HCT116 (cell line): ENCODE measurements around the gene ERGIC2. TPM values are rescaled to one million over a fixed set of nuclear protein-coding genes. Genes with fewer than 3 reads are reported as not detected.

Experiments
- ATAC-seq: fragments of 200-7000 bp; cut with Tn5 transposase; 2 replicates; pipeline ENCODE4 v1.9.1; 2020; ENCODE audit warnings: mild to moderate bottlenecking, moderate library complexity
- BruUV-seq: library from RNA; stranded (reverse); fragments of 400-500 nt; replicated peaks from 2 replicates; lab custom pipeline; 2021; lab: Mats Ljungman, UMichigan
- CTCF ChIA-PET: fragments of 300-600 bp; sonication (Branson Sonifier 250); formaldehyde crosslinking; loops from one replicate; lab custom pipeline; 2021; ENCODE audit warnings: antibody characterized with exemption; lab: Charles Lee
- POLR2A ChIA-PET: fragments of 300-600, 350-600 bp; sonication (Branson Sonifier 250); formaldehyde crosslinking; loops from one replicate; lab custom pipeline; 2021; ENCODE audit warnings: antibody characterized with exemption; lab: Charles Lee
- RAD21 ChIA-PET, 2 experiments: fragments of 300-600 bp; sonication (Branson Sonifier 250); formaldehyde crosslinking; loops; one replicate each; lab custom pipeline; 2023; ENCODE audit warnings: low total read pairs in 2 of 2; ENCODE audit not compliant: uncharacterized antibody in 2 of 2, unreplicated experiment in 2 of 2, low non-redundant PET in 1 of 2; lab: Charles Lee
- DNase-seq: peaks from one replicate; pipeline ENCODE4 v3.0.0-alpha.2; 2010; ENCODE audit warnings: low read depth, low spot score
- H2AFZ ChIP-seq: fragments of 200-600 bp; shearing (Covaris generic), sonication (generic); 2 replicates; pipeline ENCODE4 v1.6.1; 2017; ENCODE audit warnings: low read depth, mixed run types, mixed read lengths, antibody characterized with exemption, low read length; ENCODE audit not compliant: poor library complexity, severe bottlenecking
- H3K27ac ChIP-seq: 2 replicates; pipeline ENCODE4 v1.5.1; 2012; ENCODE audit warnings: low read depth, low read length
- H3K27me3 ChIP-seq: fragments of 200-600 bp; sonication (generic); 2 replicates; pipeline ENCODE4 v1.6.1; 2016; ENCODE audit warnings: mixed run types, low read length, mixed read lengths; ENCODE audit not compliant: insufficient read depth
- H3K36me3 ChIP-seq, 2 experiments: fragments of 200-500 bp in 1 of 2; fragments of 200-600 bp in 1 of 2; sonication (Bioruptor generic) in 1 of 2; sonication (generic) in 1 of 2; 2 replicates each; pipeline versions ENCODE4 v1.5.1 to v1.6.1; 2014 to 2016; ENCODE audit warnings: low read length in 2 of 2, inconsistent platforms in 1 of 2, mixed read lengths in 1 of 2, mixed run types in 1 of 2; ENCODE audit not compliant: insufficient read depth in 2 of 2, control insufficient read depth in 1 of 2
- H3K4me1 ChIP-seq, 2 experiments: fragments of 200-600 bp in 1 of 2; sonication (generic) in 1 of 2; 2 replicates each; pipeline versions ENCODE4 v1.5.1 to v1.6.1; 2012 to 2017; ENCODE audit warnings: low read length in 2 of 2, inconsistent platforms in 1 of 2, mild to moderate bottlenecking in 1 of 2, mixed read lengths in 1 of 2, mixed run types in 1 of 2, moderate library complexity in 1 of 2; ENCODE audit not compliant: insufficient read depth in 2 of 2, control insufficient read depth in 1 of 2
- H3K4me2 ChIP-seq: fragments of 200-600 bp; sonication (generic); 2 replicates; pipeline ENCODE4 v1.6.1; 2017; ENCODE audit warnings: mixed run types, low read length, mixed read lengths
- H3K4me3 ChIP-seq, 2 experiments: fragments of 200-600 bp in 1 of 2; sonication (generic) in 1 of 2; replicated peaks in 1 of 2; 2 replicates each; pipeline ENCODE4 v1.5.1; 2011 to 2016; ENCODE audit warnings: low read length in 2 of 2, control low read depth in 1 of 2, low read depth in 1 of 2, mild to moderate bottlenecking in 1 of 2, mixed read lengths in 1 of 2, mixed run types in 1 of 2
- H3K79me2 ChIP-seq: fragments of 200-600 bp; sonication (generic); 2 replicates; pipeline ENCODE4 v1.6.1; 2017; ENCODE audit warnings: mild to moderate bottlenecking, mixed run types, low read length, moderate library complexity, mixed read lengths; ENCODE audit not compliant: insufficient read depth
- H3K9ac ChIP-seq: fragments of 200-600 bp; sonication (generic); 2 replicates; pipeline ENCODE4 v1.6.1; 2016; ENCODE audit warnings: low read length, mixed read lengths
- H3K9me2 ChIP-seq: fragments of 200-600 bp; sonication (generic), shearing (Covaris generic); 2 replicates; pipeline ENCODE4 v1.6.1; 2017; ENCODE audit warnings: mixed run types, mild to moderate bottlenecking, moderate library complexity; ENCODE audit not compliant: insufficient read depth
- H3K9me3 ChIP-seq, 2 experiments: fragments of 200-500 bp in 1 of 2; fragments of 200-600 bp in 1 of 2; sonication (Bioruptor generic) in 1 of 2; sonication (generic) in 1 of 2; 2 replicates each; pipeline ENCODE4 v1.6.1; 2014 to 2017; ENCODE audit warnings: low read length in 2 of 2, mixed read lengths in 2 of 2, inconsistent platforms in 1 of 2, low read depth in 1 of 2, mild to moderate bottlenecking in 1 of 2, mixed run types in 1 of 2, moderate library complexity in 1 of 2; ENCODE audit not compliant: control insufficient read depth in 1 of 2, insufficient read depth in 1 of 2
- H4K20me1 ChIP-seq: fragments of 200-600 bp; sonication (generic), shearing (Covaris generic); 2 replicates; pipeline ENCODE4 v1.6.1; 2017; ENCODE audit warnings: mixed run types, mild to moderate bottlenecking, moderate library complexity; ENCODE audit not compliant: insufficient read depth
- ATF3 ChIP-seq: IDR thresholded peaks from 2 replicates; pipeline ENCODE4 v1.6.1; 2012
- CBX3 ChIP-seq: IDR thresholded peaks from 2 replicates; pipeline ENCODE4 v1.6.1; 2012; ENCODE audit warnings: low read depth
- EGR1 ChIP-seq: IDR thresholded peaks from 2 replicates; pipeline ENCODE4 v1.6.1; 2012; ENCODE audit warnings: low read depth
- ELF1 ChIP-seq: IDR thresholded peaks from 2 replicates; pipeline ENCODE4 v1.6.1; 2012; ENCODE audit warnings: low read depth, borderline replicate concordance
- EZH2 ChIP-seq: fragments of 200-600 bp; sonication (generic); IDR thresholded peaks from 2 replicates; pipeline ENCODE4 v1.6.1; 2017; ENCODE audit warnings: antibody characterized with exemption, mixed run types
- FOSL1 ChIP-seq: IDR thresholded peaks from 2 replicates; pipeline ENCODE4 v1.6.1; 2012; ENCODE audit warnings: low read depth
- JUND ChIP-seq: IDR thresholded peaks from 2 replicates; pipeline ENCODE4 v1.6.1; 2012
- MAX ChIP-seq: IDR thresholded peaks from 2 replicates; pipeline ENCODE4 v1.6.1; 2012
- POLR2A ChIP-seq: IDR thresholded peaks from 2 replicates; pipeline ENCODE4 v1.7.0; 2011; ENCODE audit warnings: borderline replicate concordance; ENCODE audit not compliant: insufficient read depth, insufficient read length; ENCODE audit errors: extremely low read depth
- RAD21 ChIP-seq: IDR thresholded peaks from 2 replicates; pipeline ENCODE4 v1.6.1; 2012; ENCODE audit warnings: low read depth, mild to moderate bottlenecking
- SRF ChIP-seq: IDR thresholded peaks from 2 replicates; pipeline ENCODE4 v1.6.1; 2012; ENCODE audit warnings: low read depth
- TCF7L2 ChIP-seq: IDR thresholded peaks from 2 replicates; pipeline ENCODE4 v1.7.0; 2011; ENCODE audit warnings: borderline replicate concordance, inconsistent platforms; ENCODE audit not compliant: insufficient read depth, insufficient read length; ENCODE audit errors: extremely low read depth
- YY1 ChIP-seq: IDR thresholded peaks from 2 replicates; pipeline ENCODE4 v1.6.1; 2011; ENCODE audit warnings: low read length, low read depth, moderate library complexity, mild to moderate bottlenecking; ENCODE audit not compliant: insufficient replicate concordance; ENCODE audit errors: extremely low read depth
- ZNF274 ChIP-seq: fragments of 200-500 bp; sonication (Bioruptor generic); IDR thresholded peaks from 2 replicates; pipeline ENCODE4 v1.6.1; 2014; ENCODE audit warnings: mild to moderate bottlenecking, low read depth, low read length, inconsistent platforms
- intact Hi-C: fragments of 100-400 bp; cut with micrococcal nuclease; formaldehyde crosslinking; loops from 2 replicates; pipeline ENCODE4 v1.10.0; 2022
- total RNA-seq: library from RNA; stranded (reverse); gene quantifications from one replicate; pipeline ENCODE4 v1.2.1, GENCODE V29; 2021; ENCODE audit not compliant: unreplicated experiment
- TF ChIP-seq, protein P1 (sequence below): IDR thresholded peaks from 2 replicates; pipeline ENCODE4 v1.6.1; 2011; ENCODE audit warnings: mild to moderate bottlenecking, low read length, moderate library complexity; ENCODE audit not compliant: insufficient replicate concordance; ENCODE audit errors: extremely low read depth
- TF ChIP-seq, protein P2 (sequence below), 3 experiments: fragments of 200-600 bp in 1 of 3; sonication (generic) in 1 of 3; IDR thresholded peaks in 2 of 3; conservative IDR thresholded peaks in 1 of 3; 2 replicates each; pipeline ENCODE4 v1.5.1; 2012 to 2017; ENCODE audit warnings: low read depth in 2 of 3, low read length in 2 of 3, antibody characterized with exemption in 1 of 3, borderline replicate concordance in 1 of 3, control low read depth in 1 of 3, mild to moderate bottlenecking in 1 of 3, mixed read lengths in 1 of 3, mixed run types in 1 of 3, moderate library complexity in 1 of 3; ENCODE audit not compliant: insufficient read depth in 1 of 3

Gene ERGIC2
- total RNA-seq, 1 experiment from 2014 or later, result 71.1 TPM

GRCh38 chr12:29380536-29381523, at the start of gene ERGIC2 (continued):
- no peak for TF ChIP-seq ATF3
- peak; percentile 51 for TF ChIP-seq ELF1
- TF ChIP-seq EZH2, result no peak
- TF ChIP-seq EGR1, result peak; percentile 43; the same call in 1 of the 2 replicates
- peak; percentile 91; the same call in 1 of the 2 replicates for TF ChIP-seq CBX3
- peak; percentile 94 for TF ChIP-seq YY1
- TF ChIP-seq ZNF274, result no peak
- peak; percentile 87 for TF ChIP-seq SRF

GRCh38 chr12:29430716-29431044, 49.7 kb upstream of the ERGIC2 start:
- TF ChIP-seq JUND, result no peak
- no peak for TF ChIP-seq SRF
- no peak for TF ChIP-seq ZNF274
- no peak for TF ChIP-seq POLR2A
- no peak for TF ChIP-seq EZH2
- no peak for TF ChIP-seq MAX
- no peak for TF ChIP-seq FOSL1
- no peak for TF ChIP-seq YY1
- no peak for TF ChIP-seq CBX3
- TF ChIP-seq TCF7L2, result no peak
- TF ChIP-seq, protein P1, sequence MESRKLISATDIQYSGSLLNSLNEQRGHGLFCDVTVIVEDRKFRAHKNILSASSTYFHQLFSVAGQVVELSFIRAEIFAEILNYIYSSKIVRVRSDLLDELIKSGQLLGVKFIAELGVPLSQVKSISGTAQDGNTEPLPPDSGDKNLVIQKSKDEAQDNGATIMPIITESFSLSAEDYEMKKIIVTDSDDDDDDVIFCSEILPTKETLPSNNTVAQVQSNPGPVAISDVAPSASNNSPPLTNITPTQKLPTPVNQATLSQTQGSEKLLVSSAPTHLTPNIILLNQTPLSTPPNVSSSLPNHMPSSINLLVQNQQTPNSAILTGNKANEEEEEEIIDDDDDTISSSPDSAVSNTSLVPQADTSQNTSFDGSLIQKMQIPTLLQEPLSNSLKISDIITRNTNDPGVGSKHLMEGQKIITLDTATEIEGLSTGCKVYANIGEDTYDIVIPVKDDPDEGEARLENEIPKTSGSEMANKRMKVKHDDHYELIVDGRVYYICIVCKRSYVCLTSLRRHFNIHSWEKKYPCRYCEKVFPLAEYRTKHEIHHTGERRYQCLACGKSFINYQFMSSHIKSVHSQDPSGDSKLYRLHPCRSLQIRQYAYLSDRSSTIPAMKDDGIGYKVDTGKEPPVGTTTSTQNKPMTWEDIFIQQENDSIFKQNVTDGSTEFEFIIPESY, result no peak
- TF ChIP-seq, protein P2, sequence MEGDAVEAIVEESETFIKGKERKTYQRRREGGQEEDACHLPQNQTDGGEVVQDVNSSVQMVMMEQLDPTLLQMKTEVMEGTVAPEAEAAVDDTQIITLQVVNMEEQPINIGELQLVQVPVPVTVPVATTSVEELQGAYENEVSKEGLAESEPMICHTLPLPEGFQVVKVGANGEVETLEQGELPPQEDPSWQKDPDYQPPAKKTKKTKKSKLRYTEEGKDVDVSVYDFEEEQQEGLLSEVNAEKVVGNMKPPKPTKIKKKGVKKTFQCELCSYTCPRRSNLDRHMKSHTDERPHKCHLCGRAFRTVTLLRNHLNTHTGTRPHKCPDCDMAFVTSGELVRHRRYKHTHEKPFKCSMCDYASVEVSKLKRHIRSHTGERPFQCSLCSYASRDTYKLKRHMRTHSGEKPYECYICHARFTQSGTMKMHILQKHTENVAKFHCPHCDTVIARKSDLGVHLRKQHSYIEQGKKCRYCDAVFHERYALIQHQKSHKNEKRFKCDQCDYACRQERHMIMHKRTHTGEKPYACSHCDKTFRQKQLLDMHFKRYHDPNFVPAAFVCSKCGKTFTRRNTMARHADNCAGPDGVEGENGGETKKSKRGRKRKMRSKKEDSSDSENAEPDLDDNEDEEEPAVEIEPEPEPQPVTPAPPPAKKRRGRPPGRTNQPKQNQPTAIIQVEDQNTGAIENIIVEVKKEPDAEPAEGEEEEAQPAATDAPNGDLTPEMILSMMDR (IDR thresholded peaks at IDR 0.05 in 2 of 3, conservative IDR thresholded peaks at IDR 0.05 in 1 of 3; ENCODE audit: borderline replicate concordance in 1 of 3, insufficient read depth in 1 of 3, low read depth in 2 of 3, low read length in 2 of 3), result no peak
- no peak for TF ChIP-seq RAD21
- no peak for TF ChIP-seq EGR1
- no peaks in the 10 kb centered on the region for H3K9me3 ChIP-seq
- no TSS peak for BruUV-seq
- H3K27ac ChIP-seq, result no peak overlapping the region
- ATAC-seq, result no peak
- no peaks in the 10 kb centered on the region for H3K79me2 ChIP-seq
- RAD21 ChIA-PET, result no interaction called here
- POLR2A ChIA-PET, result no interaction called here
- intact Hi-C loops, result no loop called here
- no peak overlapping the region for H3K4me3 ChIP-seq
- no peaks in the 10 kb centered on the region for H4K20me1 ChIP-seq
- CTCF ChIA-PET, result no interaction called here
- H3K9me2 ChIP-seq, result no peaks in the 10 kb centered on the region; the same call in 1 of the 2 replicates
- peaks cover 4 to 16% of the 10 kb centered on the region in 2 experiments; a peak in 3 of 4 replicates for H3K4me1 ChIP-seq
- no peak overlapping the region for H3K4me2 ChIP-seq
- H3K9ac ChIP-seq, result no peak overlapping the region
- H3K27me3 ChIP-seq, result no peaks in the 10 kb centered on the region
- no peak for DNase-seq
- no peaks in the 10 kb centered on the region for H3K36me3 ChIP-seq
- H2AFZ ChIP-seq, result no peak overlapping the region
